ENCODE data around the gene LRRC8E.

LRRC8E gene

GRCh38 chr19:7849631-7849999, 38.7 kb upstream of the LRRC8E start:
- DNase-seq (ENCODE audit: low read depth): no peak
- H3K4me3 ChIP-seq (ENCODE audit: low read depth, low read length): no peak overlapping the region
- TF ChIP-seq POLR2A (IDR thresholded peaks at IDR 0.05; ENCODE audit: extremely low read depth, insufficient read length): no peak
- TF ChIP-seq MYC (IDR thresholded peaks at IDR 0.05; ENCODE audit: low read depth, low read length): no peak
- no peak for TF ChIP-seq MAX (IDR thresholded peaks at IDR 0.05; ENCODE audit: low read depth, low read length)
- TF ChIP-seq CTCF (IDR thresholded peaks at IDR 0.05; ENCODE audit: low read depth, low read length): no peak

- DNase-seq (ENCODE audit: low read depth): no peak
- TF ChIP-seq MYC (IDR thresholded peaks at IDR 0.05; ENCODE audit: low read depth, low read length) (no peak), CTCF (IDR thresholded peaks at IDR 0.05; ENCODE audit: low read depth, low read length) (no peak), MAX (IDR thresholded peaks at IDR 0.05; ENCODE audit: low read depth, low read length) (no peak), POLR2A (IDR thresholded peaks at IDR 0.05; ENCODE audit: extremely low read depth, insufficient read length) (no peak)
- no peak overlapping the region for H3K4me3 ChIP-seq (ENCODE audit: low read depth, low read length)
Measured at GRCh38 chr19:7850000-7850813, 38.1 kb upstream of the LRRC8E start.

- DNase-seq (ENCODE audit: low read depth): no peak
- H3K4me3 ChIP-seq (ENCODE audit: low read depth, low read length): no peak overlapping the region
- TF ChIP-seq MAX (IDR thresholded peaks at IDR 0.05; ENCODE audit: low read depth, low read length) (no peak), CTCF (IDR thresholded peaks at IDR 0.05; ENCODE audit: low read depth, low read length) (no peak), POLR2A (IDR thresholded peaks at IDR 0.05; ENCODE audit: extremely low read depth, insufficient read length) (no peak), MYC (IDR thresholded peaks at IDR 0.05; ENCODE audit: low read depth, low read length) (no peak)
Measured at GRCh38 chr19:7850945-7851622, 37.2 kb upstream of the LRRC8E start.

- TF ChIP-seq MAX (IDR thresholded peaks at IDR 0.05; ENCODE audit: low read depth, low read length): no peak
- TF ChIP-seq POLR2A (IDR thresholded peaks at IDR 0.05; ENCODE audit: extremely low read depth, insufficient read length): no peak
- DNase-seq (ENCODE audit: low read depth): no peak
Measured at GRCh38 chr19:7851623-7852500, 36.4 kb upstream of the LRRC8E start.

GRCh38 chr19:7852851-7853769, 35.2 kb upstream of the LRRC8E start:
- peak; percentile 80 for DNase-seq (ENCODE audit: low read depth)
- H3K4me3 ChIP-seq (ENCODE audit: low read depth, low read length): no peak overlapping the region
- peak; percentile 44 for TF ChIP-seq MAX (IDR thresholded peaks at IDR 0.05; ENCODE audit: low read depth, low read length)
- no peak for TF ChIP-seq POLR2A (IDR thresholded peaks at IDR 0.05; ENCODE audit: extremely low read depth, insufficient read length)
- peak; percentile 66; the same call in 1 of the 2 replicates for TF ChIP-seq MYC (IDR thresholded peaks at IDR 0.05; ENCODE audit: low read depth, low read length)
- peak; percentile 77 for TF ChIP-seq CTCF (IDR thresholded peaks at IDR 0.05; ENCODE audit: low read depth, low read length)

More at GRCh38 chr19:7851623-7852500, 36.4 kb upstream of the LRRC8E start:
- no peak overlapping the region for H3K4me3 ChIP-seq (ENCODE audit: low read depth, low read length)
